HepG2 (cell line): ENCODE measurements around the gene HYAL2. TPM values are rescaled to one million over a fixed set of nuclear protein-coding genes. Genes with fewer than 3 reads are reported as not detected.

Experiments used
- ARNT ChIP-seq: fragments of 450-650 bp; IDR thresholded peaks from 2 replicates; pipeline ENCODE4 v1.6.1; 2017
- ATF1 ChIP-seq: IDR thresholded peaks from 2 replicates; pipeline ENCODE4 v1.6.1; 2016; ENCODE audit warnings: mild to moderate bottlenecking, control low read depth
- ATF7-NPFF ChIP-seq: sonication (generic); formaldehyde crosslinking; IDR thresholded peaks from 2 replicates; pipeline ENCODE4 v1.8.1; 2023; ENCODE audit warnings: mild to moderate bottlenecking, low read depth, missing genetic modification reagents, moderate library complexity
- HNRNPLL ChIP-seq: fragments of 200-400 bp; formaldehyde crosslinking; IDR thresholded peaks from 2 replicates; pipeline ENCODE4 v1.6.1; 2017; ENCODE audit warnings: mild to moderate bottlenecking, low read depth, low read length; ENCODE audit not compliant: poor library complexity, severe bottlenecking
- NR2F1 ChIP-seq, 2 experiments: fragments of 450-650 bp in 1 of 2; formaldehyde crosslinking in 1 of 2; IDR thresholded peaks; 2 replicates each; pipeline versions ENCODE4 v1.5.0 to v1.6.1; 2016 to 2020; ENCODE audit warnings: mild to moderate bottlenecking in 1 of 2, missing compliant biosample characterization in 1 of 2, missing genetic modification reagents in 1 of 2, moderate library complexity in 1 of 2
- RARA ChIP-seq: IDR thresholded peaks from 2 replicates; pipeline ENCODE4 v1.6.1; 2016; ENCODE audit warnings: missing genetic modification reagents, missing compliant biosample characterization
- REL ChIP-seq: sonication (generic); formaldehyde crosslinking; conservative IDR thresholded peaks from 2 replicates; pipeline ENCODE4 v1.8.0; 2022; ENCODE audit warnings: mild to moderate bottlenecking, missing genetic modification reagents, moderate library complexity
- SMARCE1 ChIP-seq: fragments of 450-650 bp; IDR thresholded peaks from 2 replicates; pipeline ENCODE4 v1.6.1; 2017; ENCODE audit warnings: borderline replicate concordance
- SP4 ChIP-seq: sonication (generic); formaldehyde crosslinking; IDR thresholded peaks from 2 replicates; pipeline ENCODE4 v1.8.1; 2023; ENCODE audit warnings: mild to moderate bottlenecking, missing genetic modification reagents
- SRF ChIP-seq: IDR thresholded peaks from 2 replicates; pipeline ENCODE4 v1.6.1; 2011; ENCODE audit warnings: mild to moderate bottlenecking, low read depth, low read length, moderate library complexity
- SRSF9 ChIP-seq: fragments of 200-400 bp; formaldehyde crosslinking; IDR thresholded peaks from 2 replicates; pipeline ENCODE4 v1.6.1; 2018; ENCODE audit warnings: borderline replicate concordance, mild to moderate bottlenecking, low read depth, low read length; ENCODE audit not compliant: insufficient read depth, poor library complexity, severe bottlenecking
- SUZ12 ChIP-seq: fragments of 150-350 bp; IDR thresholded peaks from 2 replicates; pipeline ENCODE4 v1.6.1; 2014; ENCODE audit warnings: low read depth, low read length
- TARDBP ChIP-seq: sonication (generic); formaldehyde crosslinking; IDR thresholded peaks from 2 replicates; pipeline ENCODE4 v1.8.0; 2022; ENCODE audit warnings: mild to moderate bottlenecking, missing genetic modification reagents
- ZNF441 ChIP-seq: sonication (generic); formaldehyde crosslinking; IDR thresholded peaks from 2 replicates; pipeline ENCODE4 v1.7.0; 2021; ENCODE audit warnings: missing genetic modification reagents, borderline replicate concordance
- ZNF510 ChIP-seq: sonication (generic); formaldehyde crosslinking; IDR thresholded peaks from 2 replicates; pipeline ENCODE4 v1.4.0; 2020; ENCODE audit warnings: low read depth, mild to moderate bottlenecking, missing genetic modification reagents
- ZNF780A ChIP-seq: sonication (generic); formaldehyde crosslinking; IDR thresholded peaks from 2 replicates; pipeline ENCODE4 v1.8.0; 2022; ENCODE audit warnings: mild to moderate bottlenecking, missing genetic modification reagents, moderate library complexity
- polyA plus RNA-seq, 8 experiments: library from polyadenylated mRNA; depleted of rRNA in 3 of 8; stranded (reverse) in 7 of 8; unstranded in 1 of 8; fragments of >200 nt; fragmentation: Illumina TruSeq in 4 of 8; extraction: Trizol in 4 of 8; gene quantifications; 2 replicates each; pipeline versions ENCODE4 v1.2.1 to v1.2.3, GENCODE V29; 2011 to 2016; ENCODE audit warnings: low read depth in 4 of 8, missing spikeins in 1 of 8, mixed read lengths in 1 of 8; ENCODE audit not compliant: insufficient read depth in 1 of 8
- total RNA-seq, 5 experiments: library from RNA; depleted of rRNA; stranded (reverse); fragments of >200 nt; fragmentation: Illumina TruSeq; extraction: Trizol; gene quantifications; 2 replicates each; pipeline ENCODE4 v1.2.3, GENCODE V29; 2016; ENCODE audit warnings: low read depth in 1 of 5
- TF ChIP-seq, protein P1 (sequence below): sonication (generic); formaldehyde crosslinking; IDR thresholded peaks from 2 replicates; pipeline ENCODE4 v1.5.0; 2020; ENCODE audit warnings: missing genetic modification reagents
- TF ChIP-seq, protein P2 (sequence below): sonication (generic); formaldehyde crosslinking; IDR thresholded peaks from 2 replicates; pipeline ENCODE4 v1.4.0; 2020; ENCODE audit warnings: mild to moderate bottlenecking, missing genetic modification reagents, borderline replicate concordance
- TF ChIP-seq, protein P3 (sequence below): sonication (generic); formaldehyde crosslinking; IDR thresholded peaks from 2 replicates; pipeline ENCODE4 v1.8.1; 2022; ENCODE audit warnings: mild to moderate bottlenecking, missing genetic modification reagents
- TF ChIP-seq, protein P4 (sequence below): fragments of 450-650 bp; IDR thresholded peaks from 2 replicates; pipeline ENCODE4 v1.6.1; 2016
- TF ChIP-seq, protein P5 (sequence below): sonication (generic); formaldehyde crosslinking; IDR thresholded peaks from 2 replicates; pipeline ENCODE4 v1.4.0; 2020; ENCODE audit warnings: missing genetic modification reagents
- TF ChIP-seq, protein P6 (sequence below): sonication (generic); formaldehyde crosslinking; IDR thresholded peaks from 2 replicates; pipeline ENCODE4 v1.5.0; 2020; ENCODE audit warnings: missing genetic modification reagents, mild to moderate bottlenecking, borderline replicate concordance

Gene HYAL2
- total and polyA plus RNA-seq, 2 of the 13 experiments (the other 11 are each of a cell fraction or from before 2014, with no cell fraction given) = 76.2 to 102 TPM

DNA sequence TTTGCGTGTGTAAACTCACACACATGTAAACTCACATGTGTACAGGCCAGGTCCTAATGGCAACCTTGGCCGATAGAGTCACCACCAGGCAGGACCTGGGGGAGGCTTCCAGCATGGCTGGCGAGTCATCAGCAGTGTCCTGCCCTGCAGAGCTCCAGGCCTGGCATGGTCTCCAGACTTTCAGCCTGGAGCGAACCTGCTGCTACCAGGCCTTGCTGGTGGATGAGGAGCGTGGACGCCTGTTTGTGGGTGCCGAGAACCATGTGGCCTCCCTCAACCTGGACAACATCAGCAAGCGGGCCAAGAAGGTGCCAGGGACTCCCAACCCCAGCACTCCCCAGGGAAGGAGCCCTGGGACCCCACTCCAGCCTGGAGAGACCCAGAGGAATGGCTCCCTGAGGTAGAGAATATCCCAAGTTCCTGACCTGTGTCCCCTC, 52.5 kb downstream of the HYAL2 start (continued):
- TF ChIP-seq, protein P1, sequence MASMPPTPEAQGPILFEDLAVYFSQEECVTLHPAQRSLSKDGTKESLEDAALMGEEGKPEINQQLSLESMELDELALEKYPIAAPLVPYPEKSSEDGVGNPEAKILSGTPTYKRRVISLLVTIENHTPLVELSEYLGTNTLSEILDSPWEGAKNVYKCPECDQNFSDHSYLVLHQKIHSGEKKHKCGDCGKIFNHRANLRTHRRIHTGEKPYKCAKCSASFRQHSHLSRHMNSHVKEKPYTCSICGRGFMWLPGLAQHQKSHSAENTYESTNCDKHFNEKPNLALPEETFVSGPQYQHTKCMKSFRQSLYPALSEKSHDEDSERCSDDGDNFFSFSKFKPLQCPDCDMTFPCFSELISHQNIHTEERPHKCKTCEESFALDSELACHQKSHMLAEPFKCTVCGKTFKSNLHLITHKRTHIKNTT = no peak
- TF ChIP-seq, protein P2, sequence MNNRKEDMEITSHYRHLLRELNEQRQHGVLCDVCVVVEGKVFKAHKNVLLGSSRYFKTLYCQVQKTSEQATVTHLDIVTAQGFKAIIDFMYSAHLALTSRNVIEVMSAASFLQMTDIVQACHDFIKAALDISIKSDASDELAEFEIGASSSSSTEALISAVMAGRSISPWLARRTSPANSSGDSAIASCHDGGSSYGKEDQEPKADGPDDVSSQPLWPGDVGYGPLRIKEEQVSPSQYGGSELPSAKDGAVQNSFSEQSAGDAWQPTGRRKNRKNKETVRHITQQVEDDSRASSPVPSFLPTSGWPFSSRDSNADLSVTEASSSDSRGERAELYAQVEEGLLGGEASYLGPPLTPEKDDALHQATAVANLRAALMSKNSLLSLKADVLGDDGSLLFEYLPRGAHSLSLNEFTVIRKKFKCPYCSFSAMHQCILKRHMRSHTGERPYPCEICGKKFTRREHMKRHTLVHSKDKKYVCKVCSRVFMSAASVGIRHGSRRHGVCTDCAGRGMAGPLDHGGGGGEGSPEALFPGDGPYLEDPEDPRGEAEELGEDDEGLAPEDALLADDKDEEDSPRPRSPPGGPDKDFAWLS (CRISPR knock-in tag) = no peak
- TF ChIP-seq SRF (no peak), SMARCE1 (no peak), SRSF9 (no peak), RARA (CRISPR knock-in tag) (no peak), ZNF441 (no peak), TARDBP (CRISPR knock-in tag) (no peak), ZNF510 (no peak), ZNF780A (CRISPR knock-in tag) (no peak), NR2F1 (CRISPR knock-in tag; IDR thresholded peaks at IDR 0.05) (no peak), SP4 (CRISPR knock-in tag) (no peak), HNRNPLL (peak; percentile 20), REL (no peak), ATF1 (no peak), ATF7-NPFF (CRISPR knock-in tag) (no peak), SUZ12 (no peak), ARNT (no peak)
- TF ChIP-seq, protein P3, sequence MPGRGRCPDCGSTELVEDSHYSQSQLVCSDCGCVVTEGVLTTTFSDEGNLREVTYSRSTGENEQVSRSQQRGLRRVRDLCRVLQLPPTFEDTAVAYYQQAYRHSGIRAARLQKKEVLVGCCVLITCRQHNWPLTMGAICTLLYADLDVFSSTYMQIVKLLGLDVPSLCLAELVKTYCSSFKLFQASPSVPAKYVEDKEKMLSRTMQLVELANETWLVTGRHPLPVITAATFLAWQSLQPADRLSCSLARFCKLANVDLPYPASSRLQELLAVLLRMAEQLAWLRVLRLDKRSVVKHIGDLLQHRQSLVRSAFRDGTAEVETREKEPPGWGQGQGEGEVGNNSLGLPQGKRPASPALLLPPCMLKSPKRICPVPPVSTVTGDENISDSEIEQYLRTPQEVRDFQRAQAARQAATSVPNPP (CRISPR knock-in tag) = no peak
- TF ChIP-seq, protein P4, sequence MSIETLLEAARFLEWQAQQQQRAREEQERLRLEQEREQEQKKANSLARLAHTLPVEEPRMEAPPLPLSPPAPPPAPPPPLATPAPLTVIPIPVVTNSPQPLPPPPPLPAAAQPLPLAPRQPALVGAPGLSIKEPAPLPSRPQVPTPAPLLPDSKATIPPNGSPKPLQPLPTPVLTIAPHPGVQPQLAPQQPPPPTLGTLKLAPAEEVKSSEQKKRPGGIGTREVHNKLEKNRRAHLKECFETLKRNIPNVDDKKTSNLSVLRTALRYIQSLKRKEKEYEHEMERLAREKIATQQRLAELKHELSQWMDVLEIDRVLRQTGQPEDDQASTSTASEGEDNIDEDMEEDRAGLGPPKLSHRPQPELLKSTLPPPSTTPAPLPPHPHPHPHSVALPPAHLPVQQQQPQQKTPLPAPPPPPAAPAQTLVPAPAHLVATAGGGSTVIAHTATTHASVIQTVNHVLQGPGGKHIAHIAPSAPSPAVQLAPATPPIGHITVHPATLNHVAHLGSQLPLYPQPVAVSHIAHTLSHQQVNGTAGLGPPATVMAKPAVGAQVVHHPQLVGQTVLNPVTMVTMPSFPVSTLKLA = 0 out of 2 replicates have a peak, but pooled peaks have one; percentile 42
- TF ChIP-seq, protein P5, sequence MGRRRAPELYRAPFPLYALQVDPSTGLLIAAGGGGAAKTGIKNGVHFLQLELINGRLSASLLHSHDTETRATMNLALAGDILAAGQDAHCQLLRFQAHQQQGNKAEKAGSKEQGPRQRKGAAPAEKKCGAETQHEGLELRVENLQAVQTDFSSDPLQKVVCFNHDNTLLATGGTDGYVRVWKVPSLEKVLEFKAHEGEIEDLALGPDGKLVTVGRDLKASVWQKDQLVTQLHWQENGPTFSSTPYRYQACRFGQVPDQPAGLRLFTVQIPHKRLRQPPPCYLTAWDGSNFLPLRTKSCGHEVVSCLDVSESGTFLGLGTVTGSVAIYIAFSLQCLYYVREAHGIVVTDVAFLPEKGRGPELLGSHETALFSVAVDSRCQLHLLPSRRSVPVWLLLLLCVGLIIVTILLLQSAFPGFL (CRISPR knock-in tag) = no peak
- TF ChIP-seq, protein P6, sequence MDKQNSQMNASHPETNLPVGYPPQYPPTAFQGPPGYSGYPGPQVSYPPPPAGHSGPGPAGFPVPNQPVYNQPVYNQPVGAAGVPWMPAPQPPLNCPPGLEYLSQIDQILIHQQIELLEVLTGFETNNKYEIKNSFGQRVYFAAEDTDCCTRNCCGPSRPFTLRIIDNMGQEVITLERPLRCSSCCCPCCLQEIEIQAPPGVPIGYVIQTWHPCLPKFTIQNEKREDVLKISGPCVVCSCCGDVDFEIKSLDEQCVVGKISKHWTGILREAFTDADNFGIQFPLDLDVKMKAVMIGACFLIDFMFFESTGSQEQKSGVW (CRISPR knock-in tag) = no peak
